ENCODE data around the gene HMGCR.

The HMGCR gene

GRCh38 chr5:75320371-75320770 is 16.6 kb upstream of the HMGCR start:
- no peak overlapping the region for H3K4me2 ChIP-seq (ENCODE audit: low read depth, low read length)
- no peak for DNase-seq
- H3F3A ChIP-seq (ENCODE audit: insufficient read depth, low read length), result no peaks in the 10 kb centered on the region
- H3K9me3 ChIP-seq (replicated peaks; ENCODE audit: insufficient read depth, low read length), result no peaks in the 10 kb centered on the region
- no peaks in the 10 kb centered on the region for H3K4me1 ChIP-seq (ENCODE audit: low read length)
- no peak overlapping the region for H3K27ac ChIP-seq (ENCODE audit: low read length)
- H3K9ac ChIP-seq (ENCODE audit: low read length), result no peak overlapping the region
- no peak overlapping the region for H3K4me3 ChIP-seq (ENCODE audit: low read length)
- no peaks in the 10 kb centered on the region for H3K36me3 ChIP-seq (replicated peaks; ENCODE audit: insufficient read depth, low read length)
- no peak overlapping the region for H2AFZ ChIP-seq (ENCODE audit: low read length)
- no peaks in the 10 kb centered on the region for H3K27me3 ChIP-seq (replicated peaks; ENCODE audit: insufficient read depth, low read length)
- TF ChIP-seq, protein P1, sequence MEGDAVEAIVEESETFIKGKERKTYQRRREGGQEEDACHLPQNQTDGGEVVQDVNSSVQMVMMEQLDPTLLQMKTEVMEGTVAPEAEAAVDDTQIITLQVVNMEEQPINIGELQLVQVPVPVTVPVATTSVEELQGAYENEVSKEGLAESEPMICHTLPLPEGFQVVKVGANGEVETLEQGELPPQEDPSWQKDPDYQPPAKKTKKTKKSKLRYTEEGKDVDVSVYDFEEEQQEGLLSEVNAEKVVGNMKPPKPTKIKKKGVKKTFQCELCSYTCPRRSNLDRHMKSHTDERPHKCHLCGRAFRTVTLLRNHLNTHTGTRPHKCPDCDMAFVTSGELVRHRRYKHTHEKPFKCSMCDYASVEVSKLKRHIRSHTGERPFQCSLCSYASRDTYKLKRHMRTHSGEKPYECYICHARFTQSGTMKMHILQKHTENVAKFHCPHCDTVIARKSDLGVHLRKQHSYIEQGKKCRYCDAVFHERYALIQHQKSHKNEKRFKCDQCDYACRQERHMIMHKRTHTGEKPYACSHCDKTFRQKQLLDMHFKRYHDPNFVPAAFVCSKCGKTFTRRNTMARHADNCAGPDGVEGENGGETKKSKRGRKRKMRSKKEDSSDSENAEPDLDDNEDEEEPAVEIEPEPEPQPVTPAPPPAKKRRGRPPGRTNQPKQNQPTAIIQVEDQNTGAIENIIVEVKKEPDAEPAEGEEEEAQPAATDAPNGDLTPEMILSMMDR (IDR thresholded peaks at IDR 0.05; ENCODE audit: low read length), result no peak
- TF ChIP-seq EZH2 (optimal IDR thresholded peaks at IDR 0.05; ENCODE audit: low read depth, low read length) (no peak), EZH2phosphoT487 (IDR thresholded peaks at IDR 0.05; ENCODE audit: low read length) (no peak)
- H3K79me2 ChIP-seq (ENCODE audit: low read length), result no peaks in the 10 kb centered on the region
- H4K20me1 ChIP-seq (ENCODE audit: insufficient read depth, low read length), result no peaks in the 10 kb centered on the region
- no peaks in the 10 kb centered on the region for H3K9me2 ChIP-seq (replicated peaks; ENCODE audit: insufficient read depth, low read length)

- Histone ChIP-seq H3K9me2 (replicated peaks; ENCODE audit: insufficient read depth, low read length) (no peaks in the 10 kb centered on the region), H3K79me2 (ENCODE audit: low read length) (no peaks in the 10 kb centered on the region), H3K4me1 (ENCODE audit: low read length) (no peaks in the 10 kb centered on the region), H3K9me3 (replicated peaks; ENCODE audit: insufficient read depth, low read length) (no peaks in the 10 kb centered on the region), H3K4me3 (ENCODE audit: low read length) (no peak overlapping the region), H2AFZ (ENCODE audit: low read length) (no peak overlapping the region), H3K27me3 (replicated peaks; ENCODE audit: insufficient read depth, low read length) (no peaks in the 10 kb centered on the region), H3K36me3 (replicated peaks; ENCODE audit: insufficient read depth, low read length) (no peaks in the 10 kb centered on the region), H3K27ac (ENCODE audit: low read length) (no peak overlapping the region), H4K20me1 (ENCODE audit: insufficient read depth, low read length) (no peaks in the 10 kb centered on the region), H3F3A (ENCODE audit: insufficient read depth, low read length) (no peaks in the 10 kb centered on the region), H3K4me2 (ENCODE audit: low read depth, low read length) (no peak overlapping the region), H3K9ac (ENCODE audit: low read length) (no peak overlapping the region)
- TF ChIP-seq EZH2phosphoT487 (IDR thresholded peaks at IDR 0.05; ENCODE audit: low read length), result no peak
- TF ChIP-seq EZH2 (optimal IDR thresholded peaks at IDR 0.05; ENCODE audit: low read depth, low read length), result no peak
- TF ChIP-seq, protein P1 (IDR thresholded peaks at IDR 0.05; ENCODE audit: low read length), result no peak
- DNase-seq, result no peak
Measured at GRCh38 chr5:75322066-75322465, 15.0 kb upstream of the HMGCR start.

DNA sequence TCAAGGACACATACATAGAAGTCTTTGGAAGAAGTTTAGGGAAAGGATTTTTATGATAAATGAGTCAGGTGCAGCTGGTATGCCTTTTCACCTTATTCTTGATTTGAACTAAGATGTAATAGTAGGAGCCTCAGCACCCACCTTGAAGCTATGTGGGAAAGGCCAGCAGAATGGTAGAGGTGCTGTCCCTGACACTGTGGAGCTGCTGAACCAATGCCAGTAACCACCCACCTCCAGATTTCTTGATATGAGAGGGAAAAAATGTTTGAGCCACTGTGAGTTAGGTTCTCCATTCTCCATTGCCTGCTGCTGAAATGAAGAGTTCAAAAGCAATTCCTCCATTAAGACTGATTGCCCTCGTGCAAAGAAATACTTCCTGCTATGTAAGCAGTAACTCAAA is 12.2 kb upstream of the HMGCR start:
- H3K9ac ChIP-seq (ENCODE audit: low read length), result no peak overlapping the region
- H3K27ac ChIP-seq (ENCODE audit: low read length), result no peak overlapping the region
- TF ChIP-seq EZH2phosphoT487 (IDR thresholded peaks at IDR 0.05; ENCODE audit: low read length) (no peak), EZH2 (optimal IDR thresholded peaks at IDR 0.05; ENCODE audit: low read depth, low read length) (no peak)
- TF ChIP-seq, protein P1 (IDR thresholded peaks at IDR 0.05; ENCODE audit: low read length), result no peak
- no peak overlapping the region for H2AFZ ChIP-seq (ENCODE audit: low read length)
- H3K79me2 ChIP-seq (ENCODE audit: low read length), result no peaks in the 10 kb centered on the region
- H3F3A ChIP-seq (ENCODE audit: insufficient read depth, low read length), result no peaks in the 10 kb centered on the region
- no peak overlapping the region for H3K4me3 ChIP-seq (ENCODE audit: low read length)
- no peaks in the 10 kb centered on the region for H3K9me3 ChIP-seq (replicated peaks; ENCODE audit: insufficient read depth, low read length)
- H4K20me1 ChIP-seq (ENCODE audit: insufficient read depth, low read length), result no peaks in the 10 kb centered on the region
- H3K4me1 ChIP-seq (ENCODE audit: low read length), result no peaks in the 10 kb centered on the region
- H3K9me2 ChIP-seq (replicated peaks; ENCODE audit: insufficient read depth, low read length), result no peaks in the 10 kb centered on the region
- no peaks in the 10 kb centered on the region for H3K36me3 ChIP-seq (replicated peaks; ENCODE audit: insufficient read depth, low read length)
- no peak for DNase-seq
- no peak overlapping the region for H3K4me2 ChIP-seq (ENCODE audit: low read depth, low read length)
- H3K27me3 ChIP-seq (replicated peaks; ENCODE audit: insufficient read depth, low read length), result no peaks in the 10 kb centered on the region
